Measurements from ENCODE around the gene DYNLT4.
A peak's percentile ranks its signal among the peaks of the same experiment; 100 is the strongest.
"Not testable (repeated sequence)": the region's sequence is repeated elsewhere in the genome, so short reads cannot be mapped to it uniquely, and the experiment has no call there.

Gene DYNLT4

GRCh38 chr1:44829506-44830384 lies 22.6 kb upstream of the DYNLT4 start:
- peak; percentile 55 for DNase-seq
- in situ Hi-C loops (cut with MboI; ENCODE audit: low pct_unique_long_range_greater_than_20kb, low sequenced_read_pairs) = no loop called here

GRCh38 chr1:44828841-44829440 lies 21.8 kb upstream of the DYNLT4 start:
- in situ Hi-C loops (cut with MboI; ENCODE audit: low pct_unique_long_range_greater_than_20kb, low sequenced_read_pairs) = no loop called here
- DNase-seq = no peak

DNA sequence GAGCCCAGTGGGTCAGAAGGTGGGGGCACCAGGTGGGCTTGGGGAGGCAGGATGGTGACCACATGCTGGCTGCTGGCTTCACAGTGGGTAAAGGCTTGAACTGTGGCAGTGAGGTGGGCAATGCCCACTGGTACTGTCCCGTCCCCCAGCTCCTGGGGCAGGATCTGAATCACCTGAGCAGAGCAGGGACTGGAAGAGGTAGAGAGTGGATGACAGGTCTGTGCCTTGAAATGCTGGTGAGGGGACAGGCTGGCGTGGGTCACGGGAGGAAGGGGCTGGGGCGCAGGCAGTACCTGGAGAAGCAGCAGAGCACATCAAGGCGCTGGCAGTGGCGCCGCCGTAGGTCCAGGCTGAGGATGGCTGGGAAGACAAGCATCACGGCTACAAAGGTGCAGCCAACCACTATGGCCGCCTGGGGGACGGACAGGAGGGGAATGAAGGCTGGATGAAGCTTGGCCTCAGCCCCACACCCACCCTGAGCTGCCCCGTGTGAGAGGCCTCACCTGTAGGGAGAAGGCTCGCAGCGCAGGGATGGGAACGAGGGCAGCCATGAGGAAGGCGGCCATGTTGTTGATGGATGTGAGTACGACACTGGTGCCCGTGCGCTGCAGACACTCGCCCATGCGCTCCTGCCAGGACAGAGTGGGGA lies 21.0 kb upstream of the DYNLT4 start:
- no peak for DNase-seq
- in situ Hi-C loops (cut with MboI; ENCODE audit: low pct_unique_long_range_greater_than_20kb, low sequenced_read_pairs) = no loop called here

- in situ Hi-C loops (cut with MboI; ENCODE audit: low pct_unique_long_range_greater_than_20kb, low sequenced_read_pairs) = no loop called here
- DNase-seq = no peak
These were observed 20.2 kb upstream of the DYNLT4 start for GRCh38 chr1:44827197-44828002.

DNA sequence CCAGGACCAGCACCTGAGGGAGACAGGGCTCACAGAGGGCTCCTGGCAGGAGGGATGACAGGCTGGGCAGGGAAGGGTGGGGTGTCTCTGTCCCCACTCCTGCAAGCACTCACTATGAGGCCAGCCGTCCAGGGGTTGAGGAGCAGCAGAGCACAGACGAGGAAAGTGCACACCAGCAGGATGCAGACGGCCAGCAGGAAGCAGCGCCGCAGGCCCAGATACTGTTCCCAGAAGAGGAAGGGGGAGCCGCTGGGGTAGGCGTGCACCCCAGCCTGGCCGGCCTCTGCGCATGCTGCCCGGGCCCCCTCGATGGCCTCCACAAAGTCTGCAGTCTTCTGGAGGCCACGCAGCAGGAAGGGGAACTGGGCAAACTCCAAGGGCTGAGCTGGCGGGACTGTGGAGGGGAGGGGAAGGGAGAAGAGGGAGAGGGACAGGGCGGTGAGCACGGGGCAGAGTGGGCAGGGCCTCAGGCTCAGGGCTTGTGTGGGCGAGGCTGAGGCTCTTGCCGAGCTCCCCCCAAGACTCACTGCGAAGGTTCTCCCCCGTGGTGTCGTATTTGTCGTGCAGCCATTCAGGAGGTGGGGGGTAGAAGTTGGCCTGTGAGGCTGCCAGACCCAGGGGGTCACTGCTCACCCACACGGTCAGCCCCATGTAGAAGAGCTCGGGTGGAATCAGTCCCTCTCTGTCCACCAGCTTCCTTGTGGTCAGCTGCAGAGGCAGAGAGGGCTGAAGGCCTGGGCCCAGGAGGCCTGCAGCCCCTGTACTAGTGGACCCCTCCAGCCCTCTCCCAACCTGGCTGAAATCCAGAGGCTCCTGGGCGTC lies 19.4 kb upstream of the DYNLT4 start:
- in situ Hi-C loops (cut with MboI; ENCODE audit: low pct_unique_long_range_greater_than_20kb, low sequenced_read_pairs) = no loop called here
- DNase-seq = peak; percentile 88

GRCh38 chr1:44824392-44824791 lies 17.2 kb upstream of the DYNLT4 start:
- in situ Hi-C loops (cut with MboI; ENCODE audit: low pct_unique_long_range_greater_than_20kb, low sequenced_read_pairs); DNase-seq: not testable (repeated sequence)

- no peak for DNase-seq
- in situ Hi-C loops (cut with MboI; ENCODE audit: low pct_unique_long_range_greater_than_20kb, low sequenced_read_pairs) = no loop called here
These were observed 15.9 kb upstream of the DYNLT4 start for GRCh38 chr1:44822981-44823451.

- in situ Hi-C loops (cut with MboI; ENCODE audit: low pct_unique_long_range_greater_than_20kb, low sequenced_read_pairs) = no loop called here
- no peak for DNase-seq
These were observed 15.1 kb upstream of the DYNLT4 start for GRCh38 chr1:44822131-44822701.

- in situ Hi-C loops (cut with MboI; ENCODE audit: low pct_unique_long_range_greater_than_20kb, low sequenced_read_pairs) = no loop called here
These were observed 14.1 kb upstream of the DYNLT4 start for GRCh38 chr1:44821240-44821715.

DNA sequence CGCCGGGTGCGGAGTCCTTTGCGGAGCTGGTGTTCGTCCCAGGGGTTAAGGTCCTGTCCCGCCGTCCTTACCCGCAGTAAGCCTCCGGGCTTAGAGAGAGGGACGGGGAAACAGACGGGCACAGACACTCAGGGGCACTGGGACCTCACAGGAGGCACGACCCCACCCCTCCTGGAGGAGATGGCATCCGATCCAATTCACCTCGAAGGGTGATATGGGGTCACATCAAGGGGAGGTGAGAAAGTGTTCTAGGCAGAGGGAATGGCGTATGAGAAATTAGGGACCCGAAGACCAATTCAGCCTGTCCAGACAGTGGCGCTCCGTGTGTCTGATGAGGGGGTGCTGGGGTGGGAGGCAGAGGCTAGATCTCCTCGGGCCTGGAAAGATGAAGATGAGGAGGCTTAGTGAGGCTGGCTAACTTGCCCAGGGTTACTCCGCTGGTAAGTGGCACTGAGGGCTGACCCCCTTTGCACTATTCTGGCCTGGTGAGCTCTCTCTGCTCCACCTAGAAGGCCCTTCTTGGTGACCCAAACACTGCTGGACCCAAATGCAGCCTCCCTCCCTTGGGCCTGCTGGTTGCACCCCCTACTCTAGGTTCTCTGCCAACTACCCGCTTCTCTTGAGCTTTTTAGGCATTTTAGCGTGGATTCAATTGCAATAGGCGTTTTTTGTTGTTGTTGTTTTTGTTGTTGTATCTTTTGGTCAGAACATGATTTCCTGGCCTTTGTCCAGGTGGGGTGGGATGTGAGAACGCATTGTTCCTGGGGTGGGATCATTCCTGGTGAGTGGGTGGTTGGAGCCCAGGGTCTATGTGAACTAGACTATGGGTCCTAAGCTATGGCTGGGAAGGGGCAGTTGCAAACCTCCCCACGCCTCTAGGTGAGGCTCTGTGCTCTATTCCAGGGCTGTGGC lies 13.4 kb upstream of the DYNLT4 start:
- DNase-seq = no peak

More at GRCh38 chr1:44821240-44821715, 14.1 kb upstream of the DYNLT4 start:
- DNase-seq = no peak

GRCh38 chr1:44819608-44820327 lies 12.6 kb upstream of the DYNLT4 start:
- in situ Hi-C loops (cut with MboI; ENCODE audit: low pct_unique_long_range_greater_than_20kb, low sequenced_read_pairs) = no loop called here
- DNase-seq = peak; percentile 73

More for the DNA sequence above, 13.4 kb upstream of the DYNLT4 start:
- in situ Hi-C loops (cut with MboI; ENCODE audit: low pct_unique_long_range_greater_than_20kb, low sequenced_read_pairs) = no loop called here

- DNase-seq = no peak
- in situ Hi-C loops (cut with MboI; ENCODE audit: low pct_unique_long_range_greater_than_20kb, low sequenced_read_pairs) = no loop called here
These were observed 12.1 kb upstream of the DYNLT4 start for GRCh38 chr1:44819196-44819607.

- DNase-seq = no peak
- in situ Hi-C loops (cut with MboI; ENCODE audit: low pct_unique_long_range_greater_than_20kb, low sequenced_read_pairs) = no loop called here
These were observed 10.8 kb upstream of the DYNLT4 start for GRCh38 chr1:44817771-44818495.

DNA sequence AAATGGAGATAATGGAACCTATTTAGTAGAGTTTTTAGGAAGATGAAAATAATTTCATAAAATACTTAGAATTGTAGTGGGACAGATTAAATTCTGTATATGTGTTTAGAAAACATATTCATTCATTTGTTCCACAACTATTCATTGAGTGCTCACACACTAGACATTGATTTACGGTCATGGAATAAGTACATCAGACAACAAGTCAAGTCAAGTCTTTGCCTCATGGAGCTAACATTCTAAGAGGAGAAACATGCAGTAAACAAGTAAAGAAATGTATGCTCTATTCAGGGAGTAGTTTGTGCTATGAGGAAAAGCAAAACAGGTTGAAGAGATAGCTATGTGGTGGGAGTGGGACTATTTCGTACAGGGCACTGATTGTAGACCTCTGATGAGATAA lies 10.2 kb upstream of the DYNLT4 start:
- in situ Hi-C loops (cut with MboI; ENCODE audit: low pct_unique_long_range_greater_than_20kb, low sequenced_read_pairs) = no loop called here
- DNase-seq = no peak

DNA sequence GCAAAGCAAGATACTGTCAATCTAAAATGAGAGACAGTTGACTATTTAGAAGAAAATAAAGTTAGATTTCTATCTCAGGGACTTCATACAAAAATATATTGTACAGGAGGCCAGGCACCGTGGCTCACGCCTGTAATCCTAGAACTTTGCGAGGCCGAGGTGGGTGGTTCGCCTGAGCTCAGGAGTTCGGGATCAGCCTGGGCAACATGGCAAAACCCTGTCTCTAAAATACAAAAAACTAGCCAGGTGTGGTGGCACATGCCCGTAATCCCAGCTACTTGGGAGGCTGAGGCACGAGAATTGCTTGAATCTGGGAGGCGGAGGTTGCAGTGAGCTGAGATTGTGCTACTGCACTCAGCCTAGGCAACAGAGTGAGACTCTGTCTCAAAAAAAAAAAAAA lies 8.8 kb upstream of the DYNLT4 start:
- DNase-seq; in situ Hi-C loops (cut with MboI; ENCODE audit: low pct_unique_long_range_greater_than_20kb, low sequenced_read_pairs): not testable (repeated sequence)
